Hepatocyte (in vitro differentiated cells): ENCODE results near the gene METRN. TPM values are rescaled to one million over a fixed set of nuclear protein-coding genes. Genes with fewer than 3 reads are reported as not detected.
"Not testable (repeated sequence)": the region's sequence is repeated elsewhere in the genome, so short reads cannot be mapped to it uniquely, and the experiment has no call there.

ENCODE experiments used
- DNase-seq: peaks from one replicate; pipeline ENCODE4 v3.0.0-alpha.2; 2016; ENCODE audit warnings: low spot score
- H2AFZ ChIP-seq: fragments of 200-600 bp; sonication (generic); 2 replicates; pipeline ENCODE4 v1.6.0; 2016; ENCODE audit warnings: antibody characterized with exemption, mild to moderate bottlenecking
- H3K27ac ChIP-seq: fragments of 200-600 bp; sonication (generic); 2 replicates; pipeline ENCODE4 v1.5.1; 2016; ENCODE audit warnings: mild to moderate bottlenecking
- H3K27me3 ChIP-seq: fragments of 200-600 bp; sonication (generic); 2 replicates; pipeline ENCODE4 v1.6.1; 2016
- H3K36me3 ChIP-seq: fragments of 200-600 bp; sonication (generic); replicated peaks from 2 replicates; pipeline ENCODE4 v1.5.1; 2016; ENCODE audit warnings: low read depth; ENCODE audit not compliant: insufficient read depth
- H3K4me1 ChIP-seq: fragments of 200-600 bp; sonication (generic); 2 replicates; pipeline ENCODE4 v1.5.1; 2016; ENCODE audit warnings: mild to moderate bottlenecking, moderate library complexity; ENCODE audit not compliant: insufficient read depth
- H3K4me2 ChIP-seq: fragments of 200-600 bp; sonication (generic); 2 replicates; pipeline ENCODE4 v1.6.0; 2016
- H3K4me3 ChIP-seq: fragments of 200-600 bp; sonication (generic); 2 replicates; pipeline ENCODE4 v1.5.1; 2016; ENCODE audit warnings: mild to moderate bottlenecking
- H3K79me2 ChIP-seq: fragments of 200-600 bp; sonication (generic); 2 replicates; pipeline ENCODE4 v1.6.0; 2017; ENCODE audit warnings: mild to moderate bottlenecking
- H3K9me2 ChIP-seq: fragments of 200-600 bp; sonication (generic); replicated peaks from 2 replicates; pipeline ENCODE4 v1.6.0; 2017; ENCODE audit warnings: mild to moderate bottlenecking; ENCODE audit not compliant: insufficient read depth
- H3K9me3 ChIP-seq: fragments of 200-600 bp; sonication (generic); 2 replicates; pipeline ENCODE4 v1.5.1; 2016; ENCODE audit warnings: low read depth, mild to moderate bottlenecking
- H4K20me1 ChIP-seq: fragments of 200-600 bp; sonication (generic); 2 replicates; pipeline ENCODE4 v1.6.0; 2016; ENCODE audit warnings: mild to moderate bottlenecking; ENCODE audit not compliant: insufficient read depth, poor library complexity, severe bottlenecking
- EZH2 ChIP-seq: fragments of 200-600 bp; sonication (generic); IDR thresholded peaks from 2 replicates; pipeline ENCODE4 v1.6.1; 2016; ENCODE audit warnings: antibody characterized with exemption, mild to moderate bottlenecking, borderline replicate concordance
- EZH2phosphoT487 ChIP-seq: fragments of 200-600 bp; sonication (generic); IDR thresholded peaks from one replicate; pipeline ENCODE4 v1.6.1; 2018; ENCODE audit warnings: antibody characterized with exemption, mild to moderate bottlenecking, low read depth, moderate library complexity; ENCODE audit not compliant: unreplicated experiment, severe bottlenecking
- WGBS: methylation state at CpG from one replicate; pipeline ENCODE4 v1.1.6; 2016; ENCODE audit warnings: low lambda C conversion rate; ENCODE audit errors: missing lambda C conversion rate; 5-methylcytosine and 5-hydroxymethylcytosine counted together
- polyA plus RNA-seq: library from polyadenylated mRNA; unstranded; fragments of >200 nt; fragmentation: Nextera tagmentation; extraction: Ambion mirVana; gene quantifications from 2 replicates; pipeline ENCODE4 v1.2.1, GENCODE V29; 2016
- total RNA-seq: library from RNA; depleted of rRNA; stranded (reverse); fragments of >200 nt; gene quantifications from 2 replicates; pipeline ENCODE4 v1.2.3, GENCODE V29; 2014
- TF ChIP-seq, protein P1 (sequence below): fragments of 200-600 bp; sonication (generic); IDR thresholded peaks from 2 replicates; pipeline ENCODE4 v1.5.1; 2016; ENCODE audit warnings: antibody characterized with exemption, mild to moderate bottlenecking; ENCODE audit not compliant: poor library complexity

The METRN gene
- total and polyA plus RNA-seq, 2 experiments from 2014 or later, result 22.7 to 68.1 TPM

DNA sequence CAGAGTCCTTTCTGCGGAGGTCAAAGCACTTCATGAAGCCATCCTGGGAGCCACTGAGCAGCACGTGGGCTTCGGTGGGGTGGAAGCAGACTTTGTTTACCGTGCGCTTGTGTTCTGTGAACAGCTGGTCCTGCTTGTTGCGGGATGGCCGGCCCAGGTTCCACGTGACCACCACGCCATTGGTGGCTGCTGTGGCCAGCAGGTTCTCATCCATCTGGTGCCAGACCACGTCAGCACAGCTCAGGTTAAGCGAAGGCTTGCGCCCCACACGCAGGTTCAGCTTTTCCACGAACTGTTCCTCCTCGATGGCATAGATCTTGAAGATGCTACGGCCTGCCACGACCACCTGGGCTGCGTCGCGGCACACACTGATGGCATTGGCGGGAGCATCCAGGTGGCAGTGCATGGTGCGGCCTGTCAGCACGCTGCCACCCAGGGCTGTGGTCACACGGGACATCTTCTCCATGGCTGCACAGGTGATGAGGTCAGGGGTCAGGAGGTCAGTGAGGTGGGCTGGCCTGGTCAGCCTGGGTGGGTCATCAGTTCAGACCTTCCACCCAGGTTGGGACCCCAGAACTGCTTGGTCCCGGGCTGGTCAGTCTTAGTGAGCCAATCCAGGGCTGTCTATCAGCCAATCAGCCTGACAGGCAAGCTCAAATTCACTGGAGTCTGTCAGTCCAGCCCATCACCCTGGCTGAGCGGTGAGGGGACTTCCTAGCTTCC lies 25.6 kb upstream of the METRN start:
- H3K79me2 ChIP-seq, result peaks cover 16% of the 10 kb centered on the region
- no peaks in the 10 kb centered on the region for H4K20me1 ChIP-seq
- H3K27me3 ChIP-seq, result peaks cover 26% of the 10 kb centered on the region
- no peak for DNase-seq
- no peaks in the 10 kb centered on the region for H3K36me3 ChIP-seq
- peak overlapping the region; percentile 99 for H3K4me2 ChIP-seq
- H3K9me3 ChIP-seq, result no peaks in the 10 kb centered on the region
- H3K27ac ChIP-seq, result peak overlapping the region; percentile 87
- no peak overlapping the region for H2AFZ ChIP-seq
- peaks cover 18% of the 10 kb centered on the region for H3K4me1 ChIP-seq
- H3K9me2 ChIP-seq, result no peaks in the 10 kb centered on the region
- peak overlapping the region; percentile 100 for H3K4me3 ChIP-seq
- WGBS, result 91% methylated on average over 26 of the region's 26 CpGs
- TF ChIP-seq, protein P1, sequence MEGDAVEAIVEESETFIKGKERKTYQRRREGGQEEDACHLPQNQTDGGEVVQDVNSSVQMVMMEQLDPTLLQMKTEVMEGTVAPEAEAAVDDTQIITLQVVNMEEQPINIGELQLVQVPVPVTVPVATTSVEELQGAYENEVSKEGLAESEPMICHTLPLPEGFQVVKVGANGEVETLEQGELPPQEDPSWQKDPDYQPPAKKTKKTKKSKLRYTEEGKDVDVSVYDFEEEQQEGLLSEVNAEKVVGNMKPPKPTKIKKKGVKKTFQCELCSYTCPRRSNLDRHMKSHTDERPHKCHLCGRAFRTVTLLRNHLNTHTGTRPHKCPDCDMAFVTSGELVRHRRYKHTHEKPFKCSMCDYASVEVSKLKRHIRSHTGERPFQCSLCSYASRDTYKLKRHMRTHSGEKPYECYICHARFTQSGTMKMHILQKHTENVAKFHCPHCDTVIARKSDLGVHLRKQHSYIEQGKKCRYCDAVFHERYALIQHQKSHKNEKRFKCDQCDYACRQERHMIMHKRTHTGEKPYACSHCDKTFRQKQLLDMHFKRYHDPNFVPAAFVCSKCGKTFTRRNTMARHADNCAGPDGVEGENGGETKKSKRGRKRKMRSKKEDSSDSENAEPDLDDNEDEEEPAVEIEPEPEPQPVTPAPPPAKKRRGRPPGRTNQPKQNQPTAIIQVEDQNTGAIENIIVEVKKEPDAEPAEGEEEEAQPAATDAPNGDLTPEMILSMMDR, result no peak
- no peak for TF ChIP-seq EZH2
- no peak for TF ChIP-seq EZH2phosphoT487

DNA sequence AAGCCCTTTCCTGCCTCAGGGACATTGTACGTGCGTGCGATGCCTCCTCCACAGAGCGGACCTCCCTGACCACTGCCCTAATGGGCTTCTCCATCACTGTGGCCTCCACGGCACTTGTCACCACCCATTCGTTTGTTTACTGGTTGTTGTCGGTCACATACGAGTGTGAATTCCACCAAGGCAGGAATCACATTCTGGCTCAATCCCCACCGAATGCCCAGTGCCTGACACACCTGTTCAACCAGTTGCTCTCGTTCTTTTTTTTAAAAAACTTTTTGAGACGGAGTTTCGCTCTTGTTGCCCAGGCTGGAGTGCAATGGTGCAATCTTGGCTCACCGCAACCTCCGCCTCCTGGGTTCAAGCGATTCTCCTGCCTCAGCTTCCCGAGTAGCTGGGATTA lies 23.7 kb upstream of the METRN start:
- not testable (repeated sequence) for H3K9me3 ChIP-seq, H3K4me3 ChIP-seq, H3K9me2 ChIP-seq, H3K27ac ChIP-seq, H2AFZ ChIP-seq, DNase-seq, H3K36me3 ChIP-seq, H4K20me1 ChIP-seq, H3K4me2 ChIP-seq
- Histone ChIP-seq H3K79me2 (peaks cover 16% of the 10 kb centered on the region), H3K4me1 (peaks cover 12% of the 10 kb centered on the region), H3K27me3 (peaks cover 43% of the 10 kb centered on the region)
- 90% methylated on average over 16 of the region's 16 CpGs for WGBS

DNA sequence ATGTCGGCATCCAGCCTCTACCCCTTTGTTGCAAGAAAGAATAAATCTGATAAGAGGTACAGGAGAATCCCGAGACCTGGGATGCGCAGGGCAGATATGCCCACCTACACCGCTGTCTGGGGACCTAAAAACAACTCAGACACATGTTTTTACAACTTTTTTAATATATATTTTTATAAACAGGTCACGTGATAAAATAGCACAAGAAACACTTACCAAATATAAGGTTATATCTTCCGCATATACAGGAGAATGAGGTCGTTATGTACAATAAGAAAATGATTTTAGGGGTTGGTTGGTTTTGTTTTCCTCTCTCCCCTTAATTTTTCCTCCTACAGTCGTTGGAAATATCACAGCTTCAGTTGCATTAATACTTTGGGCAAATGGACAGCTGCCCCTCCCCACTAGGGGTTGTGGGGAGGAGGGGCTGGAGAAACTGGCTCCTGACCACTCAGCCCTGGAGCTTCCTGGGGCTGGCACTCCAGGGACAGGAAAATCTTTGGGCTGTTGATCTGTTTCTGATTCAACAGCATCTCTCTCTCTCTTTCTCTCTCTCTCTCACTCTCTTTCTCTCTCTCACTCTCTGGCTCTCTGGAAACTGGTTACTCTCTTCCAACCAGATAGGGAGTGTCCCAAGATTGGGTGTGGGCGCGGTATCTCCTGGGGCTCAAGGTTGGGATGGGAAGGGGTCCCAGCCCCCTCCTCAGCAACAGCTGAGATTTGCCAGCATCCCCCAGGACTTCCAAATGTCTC lies 22.4 kb upstream of the METRN start:
- 73% methylated on average over 10 of the region's 10 CpGs for WGBS
- Histone ChIP-seq H3K36me3 (no peaks in the 10 kb centered on the region), H3K9me3 (no peaks in the 10 kb centered on the region), H4K20me1 (no peaks in the 10 kb centered on the region), H3K4me3 (no peak overlapping the region), H3K4me1 (peaks cover 12% of the 10 kb centered on the region), H3K27ac (no peak overlapping the region), H2AFZ (no peak overlapping the region), H3K9me2 (no peaks in the 10 kb centered on the region), H3K4me2 (no peak overlapping the region), H3K27me3 (peaks cover 48% of the 10 kb centered on the region), H3K79me2 (peaks cover 16% of the 10 kb centered on the region)
- no peak for DNase-seq
- TF ChIP-seq EZH2, result no peak
- TF ChIP-seq, protein P1, result no peak
- no peak for TF ChIP-seq EZH2phosphoT487

DNA sequence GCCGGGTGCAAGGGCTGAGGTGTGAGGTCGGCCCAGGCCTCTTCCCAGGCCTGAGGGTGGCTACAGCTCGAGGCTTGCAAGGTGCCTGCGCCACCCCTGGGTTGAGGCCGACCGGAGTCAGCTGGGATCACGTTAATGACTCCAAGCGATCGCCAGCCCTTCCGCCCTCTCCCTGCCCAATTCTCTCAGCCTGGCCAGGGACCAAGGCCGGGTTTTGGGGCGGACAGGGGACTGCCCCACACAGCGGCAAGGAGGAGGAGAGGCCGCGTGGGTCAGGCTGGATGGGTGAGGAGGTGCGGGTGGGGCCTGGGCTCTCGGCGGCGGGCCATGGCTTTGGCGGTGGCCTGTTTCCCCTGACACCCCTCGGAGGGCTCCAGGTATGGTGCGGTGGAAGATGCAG lies 21.6 kb upstream of the METRN start:
- Histone ChIP-seq H2AFZ (no peak overlapping the region), H3K27ac (no peak overlapping the region), H3K79me2 (peaks cover 16% of the 10 kb centered on the region), H3K27me3 (peaks cover 50% of the 10 kb centered on the region), H3K4me2 (no peak overlapping the region), H3K4me3 (no peak overlapping the region), H3K9me3 (no peaks in the 10 kb centered on the region), H3K4me1 (peaks cover 12% of the 10 kb centered on the region), H3K9me2 (no peaks in the 10 kb centered on the region), H3K36me3 (no peaks in the 10 kb centered on the region), H4K20me1 (no peaks in the 10 kb centered on the region)
- WGBS, result 52% methylated on average over 22 of the region's 22 CpGs
- no peak for DNase-seq
- TF ChIP-seq EZH2, result no peak
- TF ChIP-seq EZH2phosphoT487, result no peak
- TF ChIP-seq, protein P1, result no peak
